Activated CD4-positive, alpha-beta T cell treated with anti-CD3 and anti-CD28 coated beads for 36 hours (primary cell): ENCODE data around the gene ANKRD29. TPM values are rescaled to one million over a fixed set of nuclear protein-coding genes. Genes with fewer than 3 reads are reported as not detected.
"Not testable (repeated sequence)": the region's sequence is repeated elsewhere in the genome, so short reads cannot be mapped to it uniquely, and the experiment has no call there.

ENCODE experiments used
- ATAC-seq: fragments of 200-7000 bp; cut with Tn5 transposase; one replicate; pipeline ENCODE4 v1.10.0; 2021; ENCODE audit warnings: mild to moderate bottlenecking, moderate library complexity
- CTCF ChIA-PET: fragments of 350-600 bp; sonication (Branson Sonifier 250); formaldehyde crosslinking; loops from one replicate; lab custom pipeline; 2021; ENCODE audit warnings: antibody characterized with exemption; lab: Charles Lee
- POLR2A ChIA-PET: fragments of 350-600 bp; sonication (Branson Sonifier 250); formaldehyde crosslinking; loops from one replicate; lab custom pipeline; 2021; ENCODE audit warnings: antibody characterized with exemption, inconsistent platforms; lab: Charles Lee
- DNase-seq: peaks from one replicate; pipeline ENCODE4 v3.0.0-alpha.2; 2020
- H3K27ac Mint-ChIP-seq: one replicate; pipeline ENCODE4 v1.8.0; 2021; ENCODE audit warnings: mixed read lengths
- H3K27me3 Mint-ChIP-seq: one replicate; pipeline ENCODE4 v1.8.0; 2021; ENCODE audit warnings: mixed read lengths
- H3K36me3 Mint-ChIP-seq: one replicate; pipeline ENCODE4 v1.8.0; 2021; ENCODE audit warnings: low read depth, mixed read lengths
- H3K4me1 Mint-ChIP-seq: one replicate; pipeline ENCODE4 v1.8.0; 2021; ENCODE audit warnings: mixed read lengths
- H3K4me3 Mint-ChIP-seq: one replicate; pipeline ENCODE4 v1.8.0; 2021; ENCODE audit warnings: mild to moderate bottlenecking, moderate library complexity, mixed read lengths
- H3K9me3 Mint-ChIP-seq: one replicate; pipeline ENCODE4 v1.8.0; 2021; ENCODE audit warnings: low read depth, mixed read lengths
- intact Hi-C, 2 experiments: fragments of 100-400 bp; cut with DNase I in 1 of 2; cut with micrococcal nuclease in 1 of 2; formaldehyde crosslinking; loops; one replicate each; pipeline versions ENCODE4 v1.14.2 to v1.15.1; 2022 to 2024; cut with DNase I, micrococcal nuclease
- total RNA-seq, 2 experiments: library from RNA; stranded (reverse); gene quantifications; one replicate each; pipeline ENCODE4 v1.2.3, GENCODE V29; 2021

The ANKRD29 gene
- total RNA-seq, 2 experiments from 2014 or later, result 0.21 TPM

DNA sequence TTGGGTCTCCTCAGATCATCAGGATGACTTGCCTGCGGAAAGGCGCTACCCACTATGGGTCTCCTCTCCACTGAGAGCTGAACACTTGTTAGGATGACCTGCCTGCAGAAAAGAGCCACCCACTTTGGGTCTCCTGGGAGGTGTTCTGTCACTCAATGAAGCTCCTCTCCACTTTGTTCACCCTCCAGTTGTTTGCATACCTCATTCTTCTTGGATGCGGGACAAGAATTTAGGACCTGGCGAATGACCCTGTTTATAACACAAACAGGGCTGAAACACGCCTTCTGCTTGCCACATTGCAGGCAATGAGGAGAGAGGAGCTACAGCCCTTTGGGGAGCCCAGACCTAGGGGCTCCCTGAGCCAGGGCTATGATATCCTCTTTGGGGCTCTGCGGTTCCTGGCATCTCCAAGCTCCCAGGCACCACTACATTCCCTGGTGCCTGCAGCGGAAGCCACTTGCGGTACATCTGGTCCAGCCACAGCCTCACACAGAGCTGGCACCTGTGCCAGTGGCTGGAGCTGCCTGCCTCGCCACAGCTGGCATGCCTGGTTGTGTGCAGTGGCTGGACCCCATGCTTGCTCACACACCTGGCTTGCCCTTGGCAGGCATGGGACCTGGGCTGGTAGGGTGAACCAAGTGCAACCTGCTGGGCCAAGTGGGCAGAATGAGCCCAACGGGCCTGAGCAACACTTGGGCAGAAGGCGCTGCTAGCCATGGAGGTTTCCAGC is 20.6 kb downstream of the ANKRD29 start:
- H3K9me3 Mint-ChIP-seq, result no peaks in the 10 kb centered on the region
- CTCF ChIA-PET, result interaction anchor here (1.3 to 2.0 kb wide), 3 partner anchors 9 to 61 kb away, joined by 3 to 5 read pairs (median 5); no protein-coding TSS in a partner anchor
- H3K27me3 Mint-ChIP-seq, result no peaks in the 10 kb centered on the region
- no peak overlapping the region for H3K4me3 Mint-ChIP-seq
- DNase-seq (no peak), ATAC-seq (no peak)
- no peaks in the 10 kb centered on the region for H3K4me1 Mint-ChIP-seq
- H3K27ac Mint-ChIP-seq, result no peak overlapping the region
- POLR2A ChIA-PET, result no interaction called here
- no peaks in the 10 kb centered on the region for H3K36me3 Mint-ChIP-seq
- intact Hi-C loops, result no loop called here

DNA sequence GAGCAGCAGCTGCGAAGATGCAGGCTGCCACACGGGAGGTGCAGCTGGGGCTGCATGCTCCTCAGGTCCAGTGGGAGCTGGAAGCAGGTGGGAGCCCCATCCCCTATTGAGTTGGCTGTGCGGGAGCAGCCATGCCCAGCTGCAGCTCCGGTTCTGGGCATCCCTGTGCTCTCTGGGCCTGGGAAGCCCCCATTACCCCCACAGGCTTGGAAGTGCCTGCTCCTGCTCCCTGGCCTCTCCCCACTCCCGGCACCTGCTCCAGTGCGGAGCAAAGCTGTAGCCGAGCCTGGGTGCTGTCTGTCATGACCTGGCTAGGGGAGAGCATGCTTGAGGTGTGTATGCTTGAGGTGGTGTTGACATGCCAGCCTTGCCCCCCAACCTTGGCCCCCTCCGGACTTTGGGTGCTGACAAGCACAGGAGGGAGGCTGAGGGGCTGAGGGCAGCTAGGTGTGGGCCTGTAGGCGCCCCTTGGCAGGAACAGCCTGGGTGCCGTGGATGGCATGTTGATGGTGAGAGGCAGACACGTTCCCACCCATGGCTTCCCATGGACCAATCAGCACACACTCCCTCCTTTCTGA is 21.5 kb downstream of the ANKRD29 start:
- ChIA-PET POLR2A (interaction anchor here (0.7 kb wide), 1 partner anchor 11 kb away, joined by 3 read pairs; no protein-coding TSS in a partner anchor), CTCF (interaction anchor here (0.7 to 2.0 kb wide), 3 partner anchors 10 to 321 kb away, joined by 3 to 5 read pairs (median 3); no protein-coding TSS in a partner anchor)

DNA sequence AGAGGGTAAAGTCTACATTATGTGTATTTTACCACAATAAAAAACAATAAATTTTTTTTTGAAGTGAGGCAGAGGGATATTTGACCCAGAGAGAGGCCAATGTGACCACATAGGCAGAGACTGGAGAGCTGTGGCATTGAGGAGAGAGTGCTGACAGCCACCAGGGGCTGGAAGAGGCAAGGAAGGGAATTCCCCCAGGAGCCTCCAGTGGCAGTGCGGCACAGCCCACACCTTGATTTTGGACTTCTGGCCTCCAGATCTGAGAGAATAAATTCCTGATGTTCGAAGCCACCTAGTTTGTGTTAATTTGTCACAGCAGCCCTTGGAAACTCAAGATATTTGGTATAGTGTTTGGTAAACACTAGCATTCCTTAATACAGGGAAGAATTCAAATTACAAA is 22.7 kb downstream of the ANKRD29 start:
- H3K4me1 Mint-ChIP-seq, result peaks cover 4% of the 10 kb centered on the region
- ATAC-seq, result no peak
- POLR2A ChIA-PET, result no interaction called here
- H3K27me3 Mint-ChIP-seq, result no peaks in the 10 kb centered on the region
- no peaks in the 10 kb centered on the region for H3K9me3 Mint-ChIP-seq
- no peaks in the 10 kb centered on the region for H3K36me3 Mint-ChIP-seq
- no peak overlapping the region for H3K4me3 Mint-ChIP-seq
- H3K27ac Mint-ChIP-seq, result no peak overlapping the region
- no peak for DNase-seq
- intact Hi-C loops, result no loop called here
- CTCF ChIA-PET, result interaction anchor here (1.7 to 3.2 kb wide), 3 partner anchors 11 to 172 kb away, joined by 3 to 15 read pairs (median 5); no protein-coding TSS in a partner anchor

More for the DNA sequence above, 21.5 kb downstream of the ANKRD29 start:
- H3K4me1 Mint-ChIP-seq, result no peaks in the 10 kb centered on the region
- no peak overlapping the region for H3K27ac Mint-ChIP-seq
- no peaks in the 10 kb centered on the region for H3K36me3 Mint-ChIP-seq
- ATAC-seq, result no peak
- intact Hi-C loops, result no loop called here
- DNase-seq, result no peak
- no peaks in the 10 kb centered on the region for H3K9me3 Mint-ChIP-seq
- H3K4me3 Mint-ChIP-seq, result no peak overlapping the region
- no peaks in the 10 kb centered on the region for H3K27me3 Mint-ChIP-seq

DNA sequence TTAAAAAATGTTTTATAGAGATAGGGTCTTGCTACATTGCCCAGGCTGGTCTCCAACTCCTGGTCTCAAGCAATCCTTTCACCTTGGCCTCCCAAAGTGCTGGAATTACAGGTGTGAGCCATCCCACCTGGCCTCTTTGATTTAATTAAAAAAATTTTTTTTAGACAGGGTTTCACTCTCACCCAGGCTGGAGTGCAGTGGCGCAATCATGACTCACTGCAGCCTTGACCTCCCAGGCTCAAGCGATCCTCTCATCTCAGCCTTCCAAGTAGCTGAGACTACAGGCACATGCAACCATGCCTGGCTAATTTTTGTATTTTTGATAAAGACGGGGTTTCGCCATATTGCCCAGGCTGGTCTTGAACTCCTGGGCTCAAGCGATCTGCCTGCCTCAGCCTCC is 26.3 kb downstream of the ANKRD29 start:
- DNase-seq, H3K36me3 Mint-ChIP-seq, ATAC-seq, H3K4me1 Mint-ChIP-seq, POLR2A ChIA-PET, H3K27ac Mint-ChIP-seq, H3K9me3 Mint-ChIP-seq, H3K4me3 Mint-ChIP-seq, intact Hi-C loops, H3K27me3 Mint-ChIP-seq: not testable (repeated sequence)
- CTCF ChIA-PET, result interaction anchor here (1.2 kb wide), 1 partner anchor 67 kb away, joined by 3 read pairs; no protein-coding TSS in a partner anchor

DNA sequence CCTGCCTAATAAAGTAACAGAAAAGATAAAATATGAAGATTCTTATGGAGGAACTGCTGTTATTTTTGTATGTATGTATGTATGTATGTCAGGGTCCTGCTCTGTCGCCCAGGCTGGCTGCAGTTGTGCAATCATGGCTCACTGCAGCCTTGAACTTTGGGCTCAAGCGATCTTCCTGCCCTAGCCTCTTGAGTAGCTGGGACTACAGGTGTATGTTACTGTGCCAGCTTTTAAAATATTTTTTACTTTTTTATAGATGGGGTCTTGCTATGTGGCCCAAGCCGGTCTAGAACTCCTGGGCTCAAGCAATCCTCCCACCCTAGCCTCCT is 26.7 kb downstream of the ANKRD29 start:
- H3K9me3 Mint-ChIP-seq, result no peaks in the 10 kb centered on the region
- peaks cover 2% of the 10 kb centered on the region for H3K27me3 Mint-ChIP-seq
- POLR2A ChIA-PET, result no interaction called here
- no peak for ATAC-seq
- H3K4me1 Mint-ChIP-seq, result peaks cover 8% of the 10 kb centered on the region
- H3K4me3 Mint-ChIP-seq, result no peak overlapping the region
- DNase-seq, result no peak
- H3K36me3 Mint-ChIP-seq, result no peaks in the 10 kb centered on the region
- intact Hi-C loops, result no loop called here
- H3K27ac Mint-ChIP-seq, result no peak overlapping the region
- CTCF ChIA-PET, result interaction anchor here (1.2 to 1.4 kb wide), 2 partner anchors 9 to 67 kb away, joined by 3 read pairs; no protein-coding TSS in a partner anchor

DNA sequence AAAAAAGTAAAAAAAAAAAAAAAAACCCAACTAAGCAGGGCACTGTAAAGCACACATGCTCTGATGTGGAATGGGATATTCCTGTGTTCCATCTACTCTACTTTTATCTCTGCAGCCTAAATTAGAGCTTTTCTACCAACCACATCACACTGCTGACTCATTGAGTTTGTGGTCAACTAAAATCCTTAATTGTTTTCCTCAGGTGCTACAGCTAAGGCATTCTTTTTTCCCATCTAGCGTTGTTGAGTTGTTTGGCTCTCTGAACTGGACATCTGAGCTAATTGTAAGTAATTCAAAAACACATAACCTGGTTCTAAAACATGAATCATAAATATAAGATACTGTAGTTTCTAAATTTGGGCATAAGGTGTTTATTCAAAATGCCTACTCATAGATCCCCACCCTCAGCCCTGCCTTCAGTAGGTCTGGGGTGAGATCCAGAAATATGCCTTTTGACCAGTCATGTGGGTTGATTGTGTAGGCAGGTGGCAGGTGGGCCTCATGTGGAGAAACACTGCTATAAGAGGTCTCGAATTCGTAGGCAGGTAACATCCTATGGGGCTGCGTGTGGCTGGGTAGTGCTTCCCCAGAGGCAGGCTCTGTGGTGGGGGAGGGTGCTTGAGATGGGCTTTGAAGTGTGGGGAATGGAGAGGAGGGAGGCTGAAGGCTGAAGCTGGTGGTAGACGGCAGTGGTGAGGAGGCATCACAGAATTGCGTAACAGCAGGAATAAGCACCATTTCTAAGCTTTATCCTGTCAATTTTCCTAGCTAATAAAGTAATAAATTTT is 27.2 kb downstream of the ANKRD29 start:
- H3K9me3 Mint-ChIP-seq, result no peaks in the 10 kb centered on the region
- ATAC-seq, result no peak
- POLR2A ChIA-PET, result no interaction called here

DNA sequence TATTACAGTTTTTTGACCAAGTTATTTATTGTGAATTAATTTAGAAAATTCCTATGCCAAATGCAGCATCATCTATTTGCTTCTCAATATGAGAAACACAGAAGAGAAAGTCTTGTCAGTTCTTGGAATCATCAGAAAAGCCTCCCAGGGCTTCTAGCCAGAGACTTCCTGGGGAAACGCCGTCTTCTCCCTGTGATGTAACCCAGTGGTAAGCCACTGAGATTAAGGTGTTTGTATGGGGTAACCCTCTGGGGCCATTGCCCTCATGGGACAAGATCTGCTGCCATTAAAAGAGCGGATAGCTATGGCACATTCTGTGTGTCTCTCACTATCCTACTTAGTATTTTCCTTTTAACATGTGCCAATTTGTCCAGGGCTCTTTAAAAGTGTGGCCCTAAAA is 28.0 kb downstream of the ANKRD29 start:
- ChIA-PET POLR2A (no interaction called here), CTCF (interaction anchor here (1.4 kb wide), 1 partner anchor 8 kb away, joined by 3 read pairs; no protein-coding TSS in a partner anchor)
- intact Hi-C loops, result no loop called here
- Mint-ChIP-seq H3K4me3 (no peak overlapping the region), H3K9me3 (no peaks in the 10 kb centered on the region), H3K27ac (no peak overlapping the region), H3K36me3 (no peaks in the 10 kb centered on the region), H3K4me1 (peaks cover 8% of the 10 kb centered on the region), H3K27me3 (peaks cover 2% of the 10 kb centered on the region)
- DNase-seq (no peak), ATAC-seq (no peak)

More for the DNA sequence above, 27.2 kb downstream of the ANKRD29 start:
- peaks cover 2% of the 10 kb centered on the region for H3K27me3 Mint-ChIP-seq
- H3K27ac Mint-ChIP-seq, result no peak overlapping the region
- H3K4me3 Mint-ChIP-seq, result no peak overlapping the region
- H3K4me1 Mint-ChIP-seq, result peaks cover 8% of the 10 kb centered on the region
- intact Hi-C loops, result no loop called here
- CTCF ChIA-PET, result interaction anchor here (1.2 to 1.4 kb wide), 2 partner anchors 9 to 68 kb away, joined by 3 read pairs; no protein-coding TSS in a partner anchor
- no peaks in the 10 kb centered on the region for H3K36me3 Mint-ChIP-seq
- no peak for DNase-seq

DNA sequence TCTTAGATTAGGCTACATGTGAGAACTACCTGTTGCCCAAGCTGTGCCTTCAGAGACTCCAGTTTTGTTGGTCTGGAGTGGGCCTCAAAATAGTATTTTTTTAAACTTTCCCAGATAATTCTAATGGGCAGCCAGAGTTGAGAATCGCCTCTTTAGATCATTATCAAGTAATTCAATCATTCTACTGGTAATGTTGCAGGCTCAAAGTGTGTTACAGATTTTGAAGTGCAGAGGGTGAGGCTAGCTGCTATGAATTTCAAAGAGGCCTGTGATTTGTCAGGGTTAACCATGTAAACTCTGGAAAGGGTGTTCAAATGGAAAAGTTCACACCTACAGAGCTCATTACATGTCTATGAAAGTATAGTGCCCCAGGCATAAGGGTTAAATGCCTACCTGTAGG is 30.1 kb downstream of the ANKRD29 start:
- ATAC-seq (no peak), DNase-seq (no peak)
- intact Hi-C loops, result no loop called here
- Mint-ChIP-seq H3K4me3 (no peak overlapping the region), H3K4me1 (peaks cover 8% of the 10 kb centered on the region), H3K9me3 (no peaks in the 10 kb centered on the region), H3K27ac (no peak overlapping the region), H3K36me3 (no peaks in the 10 kb centered on the region), H3K27me3 (peaks cover 2% of the 10 kb centered on the region)
- ChIA-PET POLR2A (no interaction called here), CTCF (no interaction called here)

DNA sequence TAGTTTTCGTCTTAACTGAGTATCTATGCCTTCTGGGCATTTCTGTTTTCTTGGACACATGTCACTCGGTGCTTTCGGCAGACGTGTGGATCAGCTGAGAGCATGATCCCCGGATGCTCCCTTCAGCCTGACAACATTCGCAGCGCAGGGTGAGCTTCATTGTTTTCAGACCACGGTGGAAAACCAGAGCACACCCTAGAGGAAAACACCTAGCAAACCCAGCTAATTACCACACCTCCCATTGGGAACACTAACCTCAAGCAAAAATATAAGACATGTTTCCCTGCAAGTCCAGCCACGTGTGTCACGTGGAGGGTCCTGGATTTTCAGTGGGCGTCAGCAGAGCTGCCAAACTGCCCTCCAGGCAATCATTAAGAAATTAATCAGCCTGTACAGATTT is 31.0 kb downstream of the ANKRD29 start:
- Mint-ChIP-seq H3K36me3 (no peaks in the 10 kb centered on the region), H3K9me3 (no peaks in the 10 kb centered on the region), H3K27me3 (peaks cover 2% of the 10 kb centered on the region), H3K4me3 (no peak overlapping the region), H3K4me1 (peaks cover 9% of the 10 kb centered on the region), H3K27ac (no peak overlapping the region)
- intact Hi-C loops, result no loop called here
- ATAC-seq (no peak), DNase-seq (no peak)
- ChIA-PET CTCF (no interaction called here), POLR2A (no interaction called here)

DNA sequence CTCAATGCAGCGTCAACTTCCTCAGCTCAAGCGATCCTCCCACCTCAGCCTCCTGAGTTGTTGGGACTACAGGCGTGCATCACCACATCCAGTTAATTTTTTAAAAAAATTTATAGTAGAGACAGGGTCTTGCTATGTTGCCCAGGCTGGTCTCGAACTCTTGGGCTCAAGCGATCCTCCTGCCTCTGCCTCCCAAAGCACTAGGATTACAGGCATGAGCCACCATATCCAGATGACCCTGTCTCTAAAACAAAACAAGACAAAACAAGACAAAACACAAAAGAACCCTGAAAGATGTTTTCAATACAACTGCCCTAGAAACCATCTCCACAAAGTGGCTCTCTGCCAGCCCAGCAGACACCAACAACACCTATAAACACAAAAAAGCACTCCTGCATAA is 31.4 kb downstream of the ANKRD29 start:
- Mint-ChIP-seq H3K27me3 (peaks cover 2% of the 10 kb centered on the region), H3K27ac (no peak overlapping the region), H3K4me3 (no peak overlapping the region), H3K9me3 (no peaks in the 10 kb centered on the region), H3K4me1 (peaks cover 13% of the 10 kb centered on the region), H3K36me3 (no peaks in the 10 kb centered on the region)
- POLR2A ChIA-PET, result no interaction called here
- CTCF ChIA-PET, result interaction anchor here (1.3 kb wide), 1 partner anchor 9 kb away, joined by 4 read pairs; no protein-coding TSS in a partner anchor
- no peak for DNase-seq
- no peak for ATAC-seq
- intact Hi-C loops, result no loop called here

DNA sequence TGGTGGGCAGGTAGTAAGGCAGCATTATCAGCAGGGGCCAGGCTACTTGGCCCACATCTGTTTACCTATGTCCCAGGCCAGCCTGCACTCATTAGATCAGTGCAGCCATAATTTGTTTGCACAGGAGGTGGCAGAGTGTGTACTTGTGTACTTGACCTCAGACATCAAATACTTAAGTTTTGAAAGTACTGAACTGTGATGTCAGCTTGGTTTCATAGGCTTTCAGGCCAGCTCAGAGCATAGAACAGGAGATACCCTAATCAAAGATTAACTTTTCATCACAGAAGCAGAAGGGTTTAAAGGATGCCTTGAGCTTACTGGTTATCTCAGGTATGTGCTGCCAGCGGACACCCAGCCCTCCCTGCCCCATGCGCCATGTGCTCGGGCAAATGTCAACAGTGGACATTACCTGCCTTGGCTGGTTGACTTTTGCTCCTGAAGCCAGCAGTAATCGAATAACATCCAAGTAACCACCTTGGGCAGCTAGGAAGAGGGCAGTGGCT is 33.2 kb downstream of the ANKRD29 start:
- no peaks in the 10 kb centered on the region for H3K36me3 Mint-ChIP-seq
- no peak for DNase-seq

More for the DNA sequence above, 33.2 kb downstream of the ANKRD29 start:
- no peak overlapping the region for H3K27ac Mint-ChIP-seq
- POLR2A ChIA-PET, result interaction anchor here (0.7 kb wide), 1 partner anchor 209 kb away, joined by 3 read pairs; no protein-coding TSS in a partner anchor
- H3K9me3 Mint-ChIP-seq, result no peaks in the 10 kb centered on the region
- no peak overlapping the region for H3K4me3 Mint-ChIP-seq
- peaks cover 2% of the 10 kb centered on the region for H3K27me3 Mint-ChIP-seq
- peaks cover 9% of the 10 kb centered on the region for H3K4me1 Mint-ChIP-seq
- CTCF ChIA-PET, result interaction anchor here (1.3 kb wide), 1 partner anchor 73 kb away, joined by 3 read pairs; no protein-coding TSS in a partner anchor
- intact Hi-C loops, result loop anchor here in 1 of 2 experiments (10.0 kb wide), 1 partner anchor 285 kb away; no protein-coding TSS in a partner anchor
- no peak for ATAC-seq
